Ectodermal cell (in vitro differentiated cells): Measurements from ENCODE around the gene SLC27A6.

Experiments
- H3K27ac ChIP-seq: 2 replicates; pipeline ENCODE4 v1.7.0; 2013; ENCODE audit warnings: mild to moderate bottlenecking, low read depth, low read length; ENCODE audit not compliant: insufficient read depth, poor library complexity, severe bottlenecking
- H3K27me3 ChIP-seq: 2 replicates; pipeline ENCODE4 v1.7.0; 2013; ENCODE audit warnings: mild to moderate bottlenecking, low read length; ENCODE audit not compliant: insufficient read depth, control insufficient read depth, poor library complexity, severe bottlenecking
- H3K36me3 ChIP-seq: one replicate; pipeline ENCODE4 v1.7.0; 2013; ENCODE audit warnings: low read length; ENCODE audit not compliant: control insufficient read depth, insufficient read depth
- H3K4me1 ChIP-seq: one replicate; pipeline ENCODE4 v1.7.0; 2013; ENCODE audit warnings: low read length; ENCODE audit not compliant: control insufficient read depth, insufficient read depth
- H3K4me3 ChIP-seq: 2 replicates; pipeline ENCODE4 v1.7.0; 2013; ENCODE audit warnings: low read depth, low read length, control low read depth; ENCODE audit not compliant: insufficient read depth
- H3K9me3 ChIP-seq: 2 replicates; pipeline ENCODE4 v1.7.0; 2013; ENCODE audit warnings: mild to moderate bottlenecking, low read length, moderate library complexity; ENCODE audit not compliant: control insufficient read depth
- WGBS, 2 experiments: methylation state at CpG; one replicate each; pipeline ENCODE4 v1.1.7; 2013; ENCODE audit warnings: missing lambda C conversion rate in 2 of 2; 5-methylcytosine and 5-hydroxymethylcytosine counted together

Gene SLC27A6

DNA sequence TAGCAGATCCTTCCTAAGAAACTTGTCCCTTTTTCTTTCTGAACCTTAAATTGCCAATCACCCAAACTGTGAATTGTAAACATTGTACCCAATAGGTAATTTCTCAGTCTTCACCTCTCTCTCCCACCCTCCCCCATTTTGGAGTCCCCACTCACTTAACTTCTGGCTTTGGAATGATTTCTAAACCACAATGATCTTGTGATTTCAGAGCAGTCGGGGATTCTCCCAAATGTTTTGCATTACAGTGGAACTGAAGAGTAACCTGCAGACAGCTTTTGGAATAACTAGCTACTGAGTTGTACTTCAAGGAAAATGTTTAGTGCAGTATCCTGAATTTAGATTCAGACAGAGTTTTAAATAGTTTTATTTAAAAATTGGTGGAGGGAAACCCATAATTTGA lies 19.2 kb downstream of the SLC27A6 start:
- no peak overlapping the region for H3K4me3 ChIP-seq
- WGBS, 2 experiments: 47 to 61% methylated on average over 1 of the region's 1 CpG
- H3K9me3 ChIP-seq: no peaks in the 10 kb centered on the region
- H3K4me1 ChIP-seq: no peaks in the 10 kb centered on the region
- H3K27me3 ChIP-seq: no peaks in the 10 kb centered on the region
- H3K36me3 ChIP-seq: no peaks in the 10 kb centered on the region
- no peak overlapping the region for H3K27ac ChIP-seq

DNA sequence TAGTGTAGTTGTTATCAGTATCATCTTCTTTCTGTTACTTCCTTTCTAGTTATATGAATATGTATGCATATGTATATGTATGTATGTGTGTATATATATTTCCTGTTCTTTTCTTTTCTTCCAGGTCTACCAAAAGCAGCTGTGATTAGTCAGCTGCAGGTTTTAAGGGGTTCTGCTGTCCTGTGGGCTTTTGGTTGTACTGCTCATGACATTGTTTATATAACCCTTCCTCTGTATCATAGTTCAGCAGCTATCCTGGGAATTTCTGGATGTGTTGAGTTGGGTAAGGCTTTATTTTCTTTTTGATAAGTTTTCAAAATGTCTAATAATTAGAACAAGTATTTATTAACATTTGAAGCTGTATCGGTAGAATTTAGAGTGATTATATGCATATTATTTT lies 23.2 kb downstream of the SLC27A6 start:
- H3K4me1 ChIP-seq: no peaks in the 10 kb centered on the region
- no CpG with 5 or more reads among the region's 1 CpG for WGBS, 2 experiments
- no peak overlapping the region for H3K27ac ChIP-seq
- no peak overlapping the region for H3K4me3 ChIP-seq
- H3K27me3 ChIP-seq: no peaks in the 10 kb centered on the region
- no peaks in the 10 kb centered on the region for H3K36me3 ChIP-seq
- no peaks in the 10 kb centered on the region for H3K9me3 ChIP-seq

DNA sequence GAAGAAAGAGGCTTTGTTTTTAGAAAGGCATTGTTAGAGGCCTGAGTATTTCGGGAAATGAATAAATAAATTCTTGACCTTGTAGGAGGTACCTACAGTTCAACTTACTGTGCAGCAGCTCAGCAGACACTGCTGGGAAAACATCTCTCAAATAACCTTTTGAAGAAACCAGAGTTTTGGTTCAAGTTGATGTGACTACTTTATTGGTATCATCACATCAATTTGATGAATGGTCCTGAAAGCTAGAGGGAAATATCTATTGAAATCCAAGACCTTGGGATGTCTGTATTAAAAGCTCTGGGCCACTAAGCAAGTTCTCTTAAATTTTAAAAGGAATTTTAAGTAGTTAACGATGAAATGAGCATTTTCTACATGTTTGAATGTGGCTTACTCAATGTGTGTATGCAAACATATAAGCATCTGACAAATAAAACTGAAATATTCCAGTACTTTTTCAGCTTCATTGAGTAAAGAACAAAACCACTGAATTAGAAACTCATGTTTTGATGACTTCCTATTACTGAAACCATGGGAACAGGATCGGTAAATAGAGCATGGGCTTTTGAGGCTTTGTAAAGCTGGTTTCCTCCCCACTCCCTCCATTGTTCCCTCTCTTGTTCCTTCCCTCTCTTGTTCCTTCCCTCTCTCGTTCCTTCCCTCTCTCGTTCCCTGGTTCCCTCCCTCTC lies 36.7 kb downstream of the SLC27A6 start:
- H3K27ac ChIP-seq: peak overlapping the region; percentile 40
- 46 to 54% methylated on average over 5 of the region's 5 CpGs for WGBS, 2 experiments

GRCh38 chr5:129002527-129002842 lies 37.2 kb downstream of the SLC27A6 start:
- Histone ChIP-seq H3K4me1 (peaks cover 7% of the 10 kb centered on the region), H3K36me3 (no peaks in the 10 kb centered on the region), H3K4me3 (no peak overlapping the region), H3K27ac (peak overlapping the region; percentile 40), H3K9me3 (no peaks in the 10 kb centered on the region), H3K27me3 (no peaks in the 10 kb centered on the region)
- WGBS, 2 experiments: 42 to 92% methylated on average over 2 of the region's 2 CpGs

More for the DNA sequence above, 36.7 kb downstream of the SLC27A6 start:
- Histone ChIP-seq H3K4me3 (no peak overlapping the region), H3K4me1 (peaks cover 7% of the 10 kb centered on the region), H3K9me3 (no peaks in the 10 kb centered on the region), H3K36me3 (no peaks in the 10 kb centered on the region), H3K27me3 (no peaks in the 10 kb centered on the region)

DNA sequence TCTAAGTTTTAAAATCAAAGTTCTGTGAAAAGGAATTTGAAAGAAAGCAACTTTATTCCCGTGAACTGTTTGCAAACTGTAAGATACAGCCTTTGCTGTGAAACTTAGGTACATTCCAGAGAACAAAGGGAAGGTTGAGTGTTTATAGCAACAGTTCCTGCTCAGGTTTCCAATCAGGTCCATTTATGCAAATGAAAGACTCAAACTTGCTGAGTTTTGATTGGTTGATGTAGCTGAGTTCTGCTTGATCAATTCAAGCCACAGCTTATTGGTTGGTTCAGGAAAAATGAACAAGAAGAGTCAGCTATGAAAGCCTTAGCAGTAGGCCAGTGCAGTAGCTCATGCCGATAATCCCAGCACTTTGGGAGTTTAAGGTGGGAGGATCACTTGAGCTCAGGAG lies 37.9 kb downstream of the SLC27A6 start:
- Histone ChIP-seq H3K36me3 (no peaks in the 10 kb centered on the region), H3K4me3 (no peak overlapping the region), H3K9me3 (no peaks in the 10 kb centered on the region), H3K27me3 (no peaks in the 10 kb centered on the region), H3K4me1 (peaks cover 7% of the 10 kb centered on the region), H3K27ac (no peak overlapping the region)
- WGBS, 2 experiments: 89 to 97% methylated on average over 2 of the region's 2 CpGs

DNA sequence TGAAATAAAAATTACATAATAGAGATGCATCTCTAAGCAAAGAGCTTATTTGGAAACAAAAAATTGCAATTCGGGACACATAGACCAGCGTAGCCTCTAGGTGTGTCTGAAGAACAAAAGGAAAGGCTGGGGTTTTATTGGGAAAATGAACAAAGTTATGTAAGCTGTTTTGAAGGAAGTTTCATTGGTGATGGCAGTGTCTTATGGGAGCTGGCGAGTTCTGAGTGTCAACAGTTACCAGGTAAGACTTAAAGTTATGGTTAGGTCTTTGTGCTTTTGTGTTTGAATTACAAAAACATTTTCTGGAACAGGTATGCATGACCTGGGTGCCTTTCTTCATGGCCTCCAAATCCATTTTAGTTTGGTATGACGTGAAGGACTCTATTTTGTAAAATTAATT lies 48.9 kb downstream of the SLC27A6 start:
- no peak overlapping the region for H3K4me3 ChIP-seq
- no peaks in the 10 kb centered on the region for H3K36me3 ChIP-seq
- H3K4me1 ChIP-seq: no peaks in the 10 kb centered on the region
- no peaks in the 10 kb centered on the region for H3K9me3 ChIP-seq
- WGBS, 2 experiments: 96% methylated on average over 4 of the region's 4 CpGs
- H3K27ac ChIP-seq: no peak overlapping the region
- H3K27me3 ChIP-seq: no peaks in the 10 kb centered on the region

DNA sequence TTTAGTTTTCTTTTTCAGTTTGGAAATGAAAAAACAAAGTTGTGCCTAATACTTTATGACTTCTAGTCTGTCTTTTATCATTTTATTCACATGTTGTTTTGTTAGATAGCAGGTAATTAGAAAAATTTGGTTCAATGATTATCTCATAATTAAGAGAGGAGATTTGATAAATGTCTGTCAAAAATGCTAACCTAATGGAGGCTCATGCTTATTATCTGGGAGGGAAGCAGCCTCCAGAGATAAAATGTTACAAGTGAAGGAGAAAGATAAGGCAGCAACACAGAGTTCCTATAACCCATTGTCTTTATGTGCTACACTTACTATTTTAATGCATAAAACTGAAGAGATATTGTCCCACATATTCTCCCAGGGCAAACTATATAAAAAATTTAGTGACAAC lies 53.5 kb downstream of the SLC27A6 start:
- no peaks in the 10 kb centered on the region for H3K4me1 ChIP-seq
- H3K36me3 ChIP-seq: no peaks in the 10 kb centered on the region
- no peak overlapping the region for H3K4me3 ChIP-seq
- no peaks in the 10 kb centered on the region for H3K9me3 ChIP-seq
- H3K27me3 ChIP-seq: no peaks in the 10 kb centered on the region
- H3K27ac ChIP-seq: no peak overlapping the region

- WGBS, 2 experiments: 95% methylated on average over 2 of the region's 4 CpGs; no CpG with 5 or more reads in 1 of the 2 experiments
- H3K9me3 ChIP-seq: no peaks in the 10 kb centered on the region
- H3K4me1 ChIP-seq: no peaks in the 10 kb centered on the region
- no peak overlapping the region for H3K4me3 ChIP-seq
- H3K27me3 ChIP-seq: no peaks in the 10 kb centered on the region
- H3K27ac ChIP-seq: no peak overlapping the region
- no peaks in the 10 kb centered on the region for H3K36me3 ChIP-seq
These were observed 54.2 kb downstream of the SLC27A6 start for GRCh38 chr5:129019401-129019908.

DNA sequence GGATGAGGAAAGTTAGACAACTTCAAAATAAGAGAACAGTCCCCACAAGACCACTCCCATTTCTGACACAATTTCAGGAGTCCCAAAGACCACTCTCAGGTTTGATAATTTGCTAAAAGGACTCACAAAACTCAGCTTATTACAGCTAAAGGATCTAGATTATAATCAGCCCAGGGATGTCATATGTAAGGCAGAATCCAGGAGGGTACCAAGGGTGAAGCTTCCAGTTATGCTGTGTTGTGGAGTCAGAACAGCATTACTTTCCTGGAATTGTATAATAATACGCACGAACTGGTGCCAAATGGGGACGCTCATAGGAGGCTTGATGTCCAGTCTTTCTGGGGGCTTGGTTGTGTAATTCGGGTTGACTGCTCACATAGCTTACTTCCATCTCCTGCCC lies 55.4 kb downstream of the SLC27A6 start:
- H3K27ac ChIP-seq: no peak overlapping the region
- H3K27me3 ChIP-seq: no peaks in the 10 kb centered on the region
- no peaks in the 10 kb centered on the region for H3K9me3 ChIP-seq
- 95 to 97% methylated on average over 4 of the region's 4 CpGs for WGBS, 2 experiments
- H3K36me3 ChIP-seq: no peaks in the 10 kb centered on the region
- no peaks in the 10 kb centered on the region for H3K4me1 ChIP-seq
- H3K4me3 ChIP-seq: no peak overlapping the region

DNA sequence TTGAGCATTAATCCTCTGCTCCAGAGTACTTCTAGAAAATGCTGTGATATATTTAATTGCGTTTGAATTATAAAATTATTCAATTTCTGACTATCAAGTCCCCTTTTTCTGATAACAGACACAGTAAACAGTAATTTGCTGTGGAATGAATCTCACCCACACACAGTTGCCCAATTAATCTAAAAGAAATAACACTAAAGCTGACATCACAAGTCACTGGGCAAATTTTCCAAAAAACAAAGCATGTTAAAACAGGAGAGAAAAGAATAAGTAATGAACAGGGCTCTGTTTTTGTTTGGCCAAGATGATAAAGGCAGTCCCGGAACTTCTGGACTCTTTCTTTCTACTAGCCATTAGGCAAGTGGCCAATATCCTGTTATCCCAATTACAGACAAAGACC lies 56.5 kb downstream of the SLC27A6 start:
- Histone ChIP-seq H3K9me3 (no peaks in the 10 kb centered on the region), H3K36me3 (no peaks in the 10 kb centered on the region), H3K4me3 (no peak overlapping the region), H3K27ac (no peak overlapping the region), H3K4me1 (no peaks in the 10 kb centered on the region), H3K27me3 (no peaks in the 10 kb centered on the region)
- 96 to 100% methylated on average over 1 of the region's 2 CpGs for WGBS, 2 experiments

DNA sequence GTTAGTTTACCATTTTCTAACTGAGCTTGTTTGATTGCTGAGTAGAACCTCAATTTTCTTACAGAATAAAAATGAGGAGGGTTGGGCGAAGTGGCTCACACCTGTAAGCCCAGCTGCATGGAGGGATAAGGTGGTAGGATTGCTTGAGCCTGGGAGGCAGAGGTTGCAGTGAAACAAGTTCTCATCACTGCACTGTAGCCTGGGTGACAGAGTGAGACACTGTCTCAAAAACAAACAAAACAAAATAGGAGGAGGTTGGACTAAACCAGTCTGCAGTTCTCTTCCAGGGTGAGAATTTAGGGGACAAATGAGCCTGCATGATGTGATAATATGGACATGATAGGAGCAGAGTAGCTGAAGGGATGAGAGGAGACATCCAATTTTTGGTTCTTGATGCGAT lies 57.3 kb downstream of the SLC27A6 start:
- Histone ChIP-seq H3K36me3 (no peaks in the 10 kb centered on the region), H3K4me1 (no peaks in the 10 kb centered on the region), H3K27ac (no peak overlapping the region), H3K27me3 (no peaks in the 10 kb centered on the region), H3K4me3 (no peak overlapping the region), H3K9me3 (no peaks in the 10 kb centered on the region)
- 92 to 100% methylated on average over 1 to 2 of the region's 2 CpGs for WGBS, 2 experiments
